Body of pancreas (tissue), 4 donors: Measurements from ENCODE around the gene WDR83.

Experiments
- CTCF ChIP-seq, 7 experiments: fragments of 450-650 bp in 4 of 7; fragments of 200-600 bp in 3 of 7; sonication (generic) in 3 of 7; IDR thresholded peaks; one replicate each; pipeline ENCODE4 v1.5.1; 2016 to 2019; ENCODE audit warnings: antibody characterized with exemption in 7 of 7
- POLR2A ChIP-seq, 3 donors: fragments of 450-650 bp; IDR thresholded peaks; one replicate each; pipeline ENCODE4 v1.6.1; 2016; ENCODE audit warnings: antibody characterized with exemption in 3 of 3, mild to moderate bottlenecking in 2 of 3

- no peak for TF ChIP-seq CTCF (IDR thresholded peaks at IDR 0.05)
- no peak for TF ChIP-seq POLR2A (IDR thresholded peaks at IDR 0.05)
Measured at GRCh38 chr19:12694641-12695040, 28.0 kb downstream of the WDR83 start.
